Measurements from ENCODE around the gene RGS7. TPM values are rescaled to one million over a fixed set of nuclear protein-coding genes. Genes with fewer than 3 reads are reported as not detected.

RGS7 gene
- total and polyA plus RNA-seq, 2 of the 8 experiments (the other 6 are each of a cell fraction or from before 2014, with no cell fraction given) = 1.6 to 3.0 TPM

GRCh38 chr1:240844486-240844885 lies 512.5 kb downstream of the RGS7 start (continued):
- TF ChIP-seq HDAC2 (IDR thresholded peaks at IDR 0.05; ENCODE audit: borderline replicate concordance in 1 of 2, low read depth in 2 of 2, low read length in 2 of 2) (no peak), POLR2AphosphoS5 (IDR thresholded peaks at IDR 0.05; ENCODE audit: low read depth, low read length) (no peak), USF2 (IDR thresholded peaks at IDR 0.05; ENCODE audit: low read length) (no peak), KDM5A (IDR thresholded peaks at IDR 0.05; ENCODE audit: low read length) (no peak)
